ENCODE results near the gene FBXW8.

FBXW8 gene

GRCh38 chr12:117002051-117002817 lies 91.5 kb downstream of the FBXW8 start:
- H3K18ac ChIP-seq (ENCODE audit: low read length), result no peak overlapping the region
- WGBS (ENCODE audit: extremely low coverage, insufficient coverage, low lambda C conversion rate), result no CpG with 5 or more reads among the region's 21 CpGs
- H3K4ac ChIP-seq (ENCODE audit: low read depth, low read length), result no peak overlapping the region
- no peaks in the 10 kb centered on the region for H3K27me3 ChIP-seq (ENCODE audit: insufficient read depth, low read length, poor library complexity)
- H3K4me1 ChIP-seq (ENCODE audit: control insufficient read depth, low read depth, low read length), result no peaks in the 10 kb centered on the region
- H4K8ac ChIP-seq (ENCODE audit: low read depth, low read length), result no peak overlapping the region
- no peak overlapping the region for H3K23ac ChIP-seq (ENCODE audit: low read length)
- no peaks in the 10 kb centered on the region for H3K79me2 ChIP-seq (ENCODE audit: control insufficient read depth, insufficient read depth, low read length)
- H3K36me3 ChIP-seq (ENCODE audit: control insufficient read depth, insufficient read depth, low read length), result no peaks in the 10 kb centered on the region
- no peak overlapping the region for H3K27ac ChIP-seq (ENCODE audit: low read depth, low read length)
- no peak for DNase-seq
- no peak overlapping the region for H2BK5ac ChIP-seq (ENCODE audit: low read length)
- H2BK120ac ChIP-seq (ENCODE audit: low read depth, low read length), result no peak overlapping the region
- H3K9ac ChIP-seq (ENCODE audit: low read length), result no peak overlapping the region
- no peak overlapping the region for H2BK15ac ChIP-seq (replicated peaks; ENCODE audit: low read depth)
- H3K56ac ChIP-seq (ENCODE audit: low read length), result no peak overlapping the region
- H3K4me3 ChIP-seq (ENCODE audit: low read length), result no peak overlapping the region
- no peak overlapping the region for H2AK5ac ChIP-seq (ENCODE audit: low read length)
- no peak overlapping the region for H3K4me2 ChIP-seq (ENCODE audit: low read length)
- no peaks in the 10 kb centered on the region for H3K79me1 ChIP-seq (ENCODE audit: low read length)
- no peak overlapping the region for H4K5ac ChIP-seq (ENCODE audit: low read length)

- DNase-seq, result no peak
- no peaks in the 10 kb centered on the region for H3K79me1 ChIP-seq (ENCODE audit: low read length)
- no peak overlapping the region for H3K27ac ChIP-seq (ENCODE audit: low read depth, low read length)
- H3K4ac ChIP-seq (ENCODE audit: low read depth, low read length), result no peak overlapping the region
- H3K4me2 ChIP-seq (ENCODE audit: low read length), result no peak overlapping the region
- H3K36me3 ChIP-seq (ENCODE audit: control insufficient read depth, insufficient read depth, low read length), result no peaks in the 10 kb centered on the region
- H3K4me3 ChIP-seq (ENCODE audit: low read length), result no peak overlapping the region
- H2BK5ac ChIP-seq (ENCODE audit: low read length), result no peak overlapping the region
- H3K18ac ChIP-seq (ENCODE audit: low read length), result no peak overlapping the region
- H2AK5ac ChIP-seq (ENCODE audit: low read length), result no peak overlapping the region
- H3K23ac ChIP-seq (ENCODE audit: low read length), result no peak overlapping the region
- H2BK15ac ChIP-seq (replicated peaks; ENCODE audit: low read depth), result no peak overlapping the region
- H4K5ac ChIP-seq (ENCODE audit: low read length), result no peak overlapping the region
- no peaks in the 10 kb centered on the region for H3K79me2 ChIP-seq (ENCODE audit: control insufficient read depth, insufficient read depth, low read length)
- 100% methylated on average over 1 of the region's 8 CpGs for WGBS (ENCODE audit: extremely low coverage, insufficient coverage, low lambda C conversion rate)
- H3K27me3 ChIP-seq (ENCODE audit: insufficient read depth, low read length, poor library complexity), result no peaks in the 10 kb centered on the region
- no peak overlapping the region for H4K8ac ChIP-seq (ENCODE audit: low read depth, low read length)
- H3K9ac ChIP-seq (ENCODE audit: low read length), result no peak overlapping the region
- no peak overlapping the region for H2BK120ac ChIP-seq (ENCODE audit: low read depth, low read length)
- no peaks in the 10 kb centered on the region for H3K4me1 ChIP-seq (ENCODE audit: control insufficient read depth, low read depth, low read length)
- H3K56ac ChIP-seq (ENCODE audit: low read length), result no peak overlapping the region
Measured at GRCh38 chr12:117003883-117004404, 93.2 kb downstream of the FBXW8 start.

DNA sequence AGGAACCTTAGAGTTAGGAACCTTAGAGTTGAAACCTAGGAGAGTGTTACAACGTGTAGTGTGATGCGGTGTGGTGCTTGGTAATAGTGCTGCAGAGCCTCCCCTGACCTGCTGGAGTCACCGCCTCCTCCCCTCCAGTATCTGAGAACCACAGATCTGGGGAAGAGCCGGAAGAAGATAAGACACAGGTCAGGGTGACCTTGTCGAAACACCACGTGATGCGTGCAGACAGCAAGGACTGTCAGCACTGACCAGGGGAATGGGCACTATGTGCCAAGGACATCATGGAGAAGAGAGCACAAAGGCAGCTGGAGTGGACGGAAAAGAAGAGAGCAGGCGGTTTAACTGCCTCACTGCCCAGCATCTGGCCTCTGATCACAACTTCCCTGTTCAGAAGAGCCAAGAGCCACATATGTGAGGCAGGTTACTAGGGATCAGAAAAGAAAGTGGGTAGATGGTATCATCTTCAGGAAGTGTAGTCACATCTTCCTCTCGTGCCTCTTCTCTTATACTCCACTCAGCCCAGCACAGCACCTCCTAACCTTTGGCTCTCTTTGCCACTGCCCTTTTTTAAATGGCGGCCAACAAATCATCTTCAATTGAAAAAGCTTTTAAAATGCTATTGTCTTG lies 94.8 kb downstream of the FBXW8 start:
- H2BK120ac ChIP-seq (ENCODE audit: low read depth, low read length), result no peak overlapping the region
- H2AK5ac ChIP-seq (ENCODE audit: low read length), result no peak overlapping the region
- no peak overlapping the region for H4K8ac ChIP-seq (ENCODE audit: low read depth, low read length)
- no peaks in the 10 kb centered on the region for H3K79me2 ChIP-seq (ENCODE audit: control insufficient read depth, insufficient read depth, low read length)
- H3K4me3 ChIP-seq (ENCODE audit: low read length), result no peak overlapping the region
- no peak overlapping the region for H4K5ac ChIP-seq (ENCODE audit: low read length)
- H3K27ac ChIP-seq (ENCODE audit: low read depth, low read length), result no peak overlapping the region
- H3K4me1 ChIP-seq (ENCODE audit: control insufficient read depth, low read depth, low read length), result no peaks in the 10 kb centered on the region
- no CpG with 5 or more reads among the region's 11 CpGs for WGBS (ENCODE audit: extremely low coverage, insufficient coverage, low lambda C conversion rate)
- no peak for DNase-seq
- no peak overlapping the region for H3K23ac ChIP-seq (ENCODE audit: low read length)
- no peak overlapping the region for H2BK15ac ChIP-seq (replicated peaks; ENCODE audit: low read depth)
- no peaks in the 10 kb centered on the region for H3K36me3 ChIP-seq (ENCODE audit: control insufficient read depth, insufficient read depth, low read length)
- H2BK5ac ChIP-seq (ENCODE audit: low read length), result no peak overlapping the region
- no peak overlapping the region for H3K9ac ChIP-seq (ENCODE audit: low read length)
- H3K4ac ChIP-seq (ENCODE audit: low read depth, low read length), result no peak overlapping the region
- no peak overlapping the region for H3K56ac ChIP-seq (ENCODE audit: low read length)
- H3K79me1 ChIP-seq (ENCODE audit: low read length), result no peaks in the 10 kb centered on the region
- no peak overlapping the region for H3K18ac ChIP-seq (ENCODE audit: low read length)
- H3K4me2 ChIP-seq (ENCODE audit: low read length), result no peak overlapping the region
- H3K27me3 ChIP-seq (ENCODE audit: insufficient read depth, low read length, poor library complexity), result no peaks in the 10 kb centered on the region

- H3K4me2 ChIP-seq (ENCODE audit: low read length), result no peak overlapping the region
- H3K4ac ChIP-seq (ENCODE audit: low read depth, low read length), result no peak overlapping the region
- H2BK120ac ChIP-seq (ENCODE audit: low read depth, low read length), result no peak overlapping the region
- no peaks in the 10 kb centered on the region for H3K4me1 ChIP-seq (ENCODE audit: control insufficient read depth, low read depth, low read length)
- no peaks in the 10 kb centered on the region for H3K36me3 ChIP-seq (ENCODE audit: control insufficient read depth, insufficient read depth, low read length)
- no peak overlapping the region for H3K56ac ChIP-seq (ENCODE audit: low read length)
- H2BK5ac ChIP-seq (ENCODE audit: low read length), result no peak overlapping the region
- H3K27ac ChIP-seq (ENCODE audit: low read depth, low read length), result no peak overlapping the region
- no peak overlapping the region for H3K23ac ChIP-seq (ENCODE audit: low read length)
- H3K18ac ChIP-seq (ENCODE audit: low read length), result no peak overlapping the region
- WGBS (ENCODE audit: extremely low coverage, insufficient coverage, low lambda C conversion rate), result no CpG with 5 or more reads among the region's 9 CpGs
- H4K5ac ChIP-seq (ENCODE audit: low read length), result no peak overlapping the region
- no peak for DNase-seq
- no peaks in the 10 kb centered on the region for H3K79me2 ChIP-seq (ENCODE audit: control insufficient read depth, insufficient read depth, low read length)
- no peak overlapping the region for H3K4me3 ChIP-seq (ENCODE audit: low read length)
- H3K27me3 ChIP-seq (ENCODE audit: insufficient read depth, low read length, poor library complexity), result no peaks in the 10 kb centered on the region
- no peak overlapping the region for H4K8ac ChIP-seq (ENCODE audit: low read depth, low read length)
- H3K9ac ChIP-seq (ENCODE audit: low read length), result no peak overlapping the region
- no peaks in the 10 kb centered on the region for H3K79me1 ChIP-seq (ENCODE audit: low read length)
- no peak overlapping the region for H2BK15ac ChIP-seq (replicated peaks; ENCODE audit: low read depth)
- H2AK5ac ChIP-seq (ENCODE audit: low read length), result no peak overlapping the region
Measured at GRCh38 chr12:117006333-117006732, 95.6 kb downstream of the FBXW8 start.

DNA sequence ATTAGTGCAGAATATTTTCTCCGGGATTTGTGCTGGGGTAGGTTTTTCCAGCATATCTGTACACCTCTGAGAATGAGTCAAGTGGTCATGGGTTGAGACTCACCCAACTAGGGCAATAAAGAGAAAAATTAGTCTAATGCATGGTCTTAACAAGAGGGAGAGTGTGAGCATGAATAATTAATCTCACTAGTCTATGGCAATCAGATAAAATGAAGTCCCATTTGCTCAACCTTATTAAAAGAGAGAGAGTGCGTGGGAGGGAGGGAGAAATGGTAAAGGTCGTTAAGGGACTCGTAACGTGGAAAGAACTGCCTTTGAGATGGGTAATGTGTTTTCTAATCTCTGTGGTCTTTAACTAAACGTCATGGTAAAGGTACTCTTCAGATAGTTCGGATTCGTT lies 96.8 kb downstream of the FBXW8 start:
- Histone ChIP-seq H2BK5ac (ENCODE audit: low read length) (no peak overlapping the region), H3K4ac (ENCODE audit: low read depth, low read length) (no peak overlapping the region), H3K27ac (ENCODE audit: low read depth, low read length) (no peak overlapping the region), H2BK120ac (ENCODE audit: low read depth, low read length) (no peak overlapping the region), H3K4me3 (ENCODE audit: low read length) (no peak overlapping the region), H3K27me3 (ENCODE audit: insufficient read depth, low read length, poor library complexity) (no peaks in the 10 kb centered on the region), H4K5ac (ENCODE audit: low read length) (no peak overlapping the region), H3K79me2 (ENCODE audit: control insufficient read depth, insufficient read depth, low read length) (no peaks in the 10 kb centered on the region), H3K56ac (ENCODE audit: low read length) (no peak overlapping the region), H3K79me1 (ENCODE audit: low read length) (no peaks in the 10 kb centered on the region), H3K36me3 (ENCODE audit: control insufficient read depth, insufficient read depth, low read length) (no peaks in the 10 kb centered on the region), H2AK5ac (ENCODE audit: low read length) (no peak overlapping the region), H3K4me2 (ENCODE audit: low read length) (no peak overlapping the region), H3K4me1 (ENCODE audit: control insufficient read depth, low read depth, low read length) (no peaks in the 10 kb centered on the region), H3K9ac (ENCODE audit: low read length) (no peak overlapping the region), H2BK15ac (replicated peaks; ENCODE audit: low read depth) (no peak overlapping the region), H3K18ac (ENCODE audit: low read length) (no peak overlapping the region), H4K8ac (ENCODE audit: low read depth, low read length) (no peak overlapping the region), H3K23ac (ENCODE audit: low read length) (no peak overlapping the region)
- no peak for DNase-seq
- WGBS (ENCODE audit: extremely low coverage, insufficient coverage, low lambda C conversion rate), result no CpG with 5 or more reads among the region's 8 CpGs
